HG02798 (cell line): ENCODE measurements around the gene UBAC2.

ENCODE experiments used
- ATAC-seq: cut with Tn5 transposase; IDR thresholded peaks from one replicate; pipeline ENCODE4 v1.9.1; 2021; ENCODE audit warnings: mild to moderate bottlenecking; ENCODE audit not compliant: unreplicated experiment, poor library complexity

Gene UBAC2

GRCh38 chr13:99200432-99201167 lies at the start of gene UBAC2:
Gene UBAC2 (plus strand): TSS chr13:99200854. CDS start chr13:99200909, 55 bp downstream.
- ATAC-seq, result peak; percentile 87

- ATAC-seq, result peak; percentile 93
These were observed 49.1 kb upstream of the UBAC2 start for GRCh38 chr13:99151516-99151915.

GRCh38 chr13:99153219-99153618 lies 47.4 kb upstream of the UBAC2 start:
- ATAC-seq, result no peak

GRCh38 chr13:99154064-99154463 lies 46.6 kb upstream of the UBAC2 start:
- no peak for ATAC-seq

- no peak for ATAC-seq
These were observed 44.8 kb upstream of the UBAC2 start for GRCh38 chr13:99155821-99156220.

- no peak for ATAC-seq
These were observed 43.6 kb upstream of the UBAC2 start for GRCh38 chr13:99157046-99157445.

- no peak for ATAC-seq
These were observed 41.8 kb upstream of the UBAC2 start for GRCh38 chr13:99158846-99159245.

GRCh38 chr13:99159331-99160061 lies 41.2 kb upstream of the UBAC2 start:
- no peak for ATAC-seq

GRCh38 chr13:99160415-99160814 lies 40.2 kb upstream of the UBAC2 start:
- ATAC-seq, result no peak

GRCh38 chr13:99161512-99161911 lies 39.1 kb upstream of the UBAC2 start:
- ATAC-seq, result no peak

GRCh38 chr13:99162567-99163361 lies 37.9 kb upstream of the UBAC2 start:
- no peak for ATAC-seq

GRCh38 chr13:99164226-99164625 lies 36.4 kb upstream of the UBAC2 start:
- no peak for ATAC-seq

- ATAC-seq, result no peak
These were observed 34.7 kb upstream of the UBAC2 start for GRCh38 chr13:99165753-99166587.

- ATAC-seq, result no peak
These were observed 27.7 kb upstream of the UBAC2 start for GRCh38 chr13:99172951-99173350.

- ATAC-seq, result no peak
These were observed 27.0 kb upstream of the UBAC2 start for GRCh38 chr13:99173606-99174005.

GRCh38 chr13:99174533-99175100 lies 26.0 kb upstream of the UBAC2 start:
- no peak for ATAC-seq

GRCh38 chr13:99176309-99177276 lies 24.1 kb upstream of the UBAC2 start:
- ATAC-seq, result peak; percentile 86

GRCh38 chr13:99178636-99179035 lies 22.0 kb upstream of the UBAC2 start:
- no peak for ATAC-seq

- no peak for ATAC-seq
These were observed 21.2 kb upstream of the UBAC2 start for GRCh38 chr13:99179460-99179859.
